BJ (cell line): ENCODE results near the gene MSL2. TPM values are rescaled to one million over a fixed set of nuclear protein-coding genes. Genes with fewer than 3 reads are reported as not detected.
"Not testable (repeated sequence)": the region's sequence is repeated elsewhere in the genome, so short reads cannot be mapped to it uniquely, and the experiment has no call there.

ENCODE experiments used
- CTCF ChIA-PET: fragments of 350-600 bp; formaldehyde crosslinking; extraction: SDS; loops from one replicate; lab custom pipeline; 2021; ENCODE audit warnings: antibody characterized with exemption, inconsistent platforms; lab: Yijun Ruan, JAX
- POLR2A ChIA-PET: fragments of 300-600 bp; sonication (Branson Sonifier 250); formaldehyde crosslinking; extraction: SDS; loops from one replicate; lab custom pipeline; 2021; ENCODE audit warnings: antibody characterized with exemption; lab: Charles Lee
- DNase-seq: peaks from one replicate; pipeline ENCODE4 v3.0.0-alpha.2; 2011; ENCODE audit warnings: low read depth
- H3K27me3 ChIP-seq: 2 replicates; pipeline ENCODE4 v1.6.0; 2011; ENCODE audit warnings: low read length; ENCODE audit not compliant: control insufficient read depth, insufficient read depth
- H3K36me3 ChIP-seq: 2 replicates; pipeline ENCODE4 v1.5.1; 2011; ENCODE audit warnings: low read length; ENCODE audit not compliant: control insufficient read depth, insufficient read depth
- H3K4me3 ChIP-seq: 2 replicates; pipeline ENCODE4 v1.5.1; 2011; ENCODE audit warnings: low read depth, mild to moderate bottlenecking, control low read depth, low read length
- CTCF ChIP-seq: IDR thresholded peaks from 2 replicates; pipeline ENCODE4 v1.5.1; 2011; ENCODE audit warnings: low read depth, mild to moderate bottlenecking, control low read depth, inconsistent platforms, low read length, moderate library complexity; ENCODE audit not compliant: insufficient read depth
- polyA plus RNA-seq: library from polyadenylated mRNA; depleted of rRNA; stranded (reverse); fragments of >200 nt; gene quantifications from 2 replicates; pipeline ENCODE4 v1.2.3, GENCODE V29; 2011

Gene MSL2
- polyA plus RNA-seq, 1 experiment = 2.7 TPM

GRCh38 chr3:136195258-136196063 lies 674 bp downstream of the MSL2 start:
- no peak for TF ChIP-seq CTCF
- H3K36me3 ChIP-seq = no peaks in the 10 kb centered on the region; the same call in 1 of the 2 replicates
- DNase-seq = no peak
- no peaks in the 10 kb centered on the region for H3K27me3 ChIP-seq
- ChIA-PET POLR2A (interaction anchor here (0.6 to 1.0 kb wide), 2 partner anchors 12 to 558 kb away, joined by 3 to 22 read pairs; no protein-coding TSS in a partner anchor), CTCF (interaction anchor here (1.0 to 3.4 kb wide), 4 partner anchors 24 to 557 kb away, joined by 3 to 11 read pairs (median 3); partner anchors contain the start of gene STAG1)
- peak overlapping the region; percentile 84 for H3K4me3 ChIP-seq

- ChIA-PET POLR2A (no interaction called here), CTCF (interaction anchor here (0.7 to 3.4 kb wide), 4 partner anchors 24 to 558 kb away, joined by 3 to 11 read pairs (median 3); partner anchors contain the start of gene STAG1)
- no peaks in the 10 kb centered on the region; the same call in 1 of the 2 replicates for H3K36me3 ChIP-seq
- no peak for TF ChIP-seq CTCF
- no peak for DNase-seq
- peak overlapping the region; percentile 84 for H3K4me3 ChIP-seq
- no peaks in the 10 kb centered on the region for H3K27me3 ChIP-seq
Measured at GRCh38 chr3:136194409-136195257, 1.5 kb downstream of the MSL2 start.

DNA sequence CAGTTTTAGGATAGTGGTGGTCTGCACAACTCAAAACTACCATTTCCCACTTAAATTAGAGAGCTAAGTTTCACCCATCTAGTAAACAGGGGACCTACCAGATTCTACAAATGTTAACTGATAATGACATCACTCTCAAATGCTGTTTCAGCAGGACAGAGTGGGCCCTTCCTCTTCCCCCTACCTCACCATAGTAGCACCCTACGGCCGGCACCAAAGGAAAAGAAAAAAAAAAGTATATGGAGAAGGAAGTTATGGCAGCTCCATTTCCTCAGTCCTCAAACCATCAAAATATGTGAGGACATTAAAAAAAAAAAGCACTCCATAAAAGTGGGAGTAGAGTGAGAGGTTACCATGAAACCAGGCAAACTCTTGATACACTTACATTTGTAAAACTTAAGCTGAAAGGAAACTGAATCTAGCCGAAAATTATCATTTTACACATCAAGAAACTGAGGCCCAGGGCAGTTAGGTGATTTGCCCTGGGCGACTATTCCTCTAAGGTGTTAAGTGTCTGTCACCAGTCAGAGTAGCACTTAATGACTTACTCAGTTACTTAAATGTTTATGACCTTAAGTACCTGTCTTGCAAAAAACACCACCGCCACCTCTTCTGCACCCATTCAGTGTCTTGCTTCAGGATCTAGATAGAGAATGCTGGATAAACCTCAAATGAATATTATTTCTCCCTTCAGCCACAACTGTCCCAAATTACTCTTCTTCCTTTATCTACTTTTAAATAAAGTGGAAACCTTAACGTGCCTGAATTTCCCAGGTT lies 2.7 kb downstream of the MSL2 start:
- TF ChIP-seq CTCF = no peak
- H3K36me3 ChIP-seq = no peaks in the 10 kb centered on the region; the same call in 1 of the 2 replicates
- CTCF ChIA-PET = interaction anchor here (0.6 to 3.4 kb wide), 2 partner anchors 559 to 807 kb away, joined by 4 to 11 read pairs; partner anchors contain the start of gene STAG1
- H3K27me3 ChIP-seq = no peaks in the 10 kb centered on the region
- no peak for DNase-seq
- H3K4me3 ChIP-seq = peak overlapping the region; percentile 84
- POLR2A ChIA-PET = interaction anchor here (0.6 kb wide), 1 partner anchor 701 kb away, joined by 3 read pairs; no protein-coding TSS in a partner anchor

DNA sequence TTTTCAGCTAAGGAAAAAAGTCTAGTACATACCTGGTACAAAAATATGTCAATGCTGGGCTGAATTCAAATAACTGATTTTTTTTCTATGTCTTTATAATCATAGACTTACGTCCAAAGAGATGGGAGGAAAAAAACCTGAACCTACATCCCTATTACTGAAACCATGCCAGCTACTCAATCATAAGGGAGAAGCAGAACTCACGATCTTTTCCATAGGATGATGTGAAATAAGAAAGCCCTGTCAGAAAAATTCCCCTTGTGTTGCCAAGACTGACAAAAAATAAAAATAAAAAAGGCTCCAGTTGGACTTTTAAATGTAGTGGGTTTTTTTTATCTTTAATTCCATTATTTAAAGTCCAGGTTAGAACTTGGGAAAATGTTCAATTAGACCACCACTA lies 3.3 kb downstream of the MSL2 start:
- Histone ChIP-seq H3K27me3 (no peaks in the 10 kb centered on the region), H3K36me3 (no peaks in the 10 kb centered on the region; the same call in 1 of the 2 replicates), H3K4me3 (peak overlapping the region; percentile 84)
- ChIA-PET CTCF (interaction anchor here (0.7 to 3.4 kb wide), 2 partner anchors 50 to 560 kb away, joined by 3 to 11 read pairs; partner anchors contain the start of gene STAG1), POLR2A (no interaction called here)
- TF ChIP-seq CTCF = no peak
- DNase-seq = no peak

DNA sequence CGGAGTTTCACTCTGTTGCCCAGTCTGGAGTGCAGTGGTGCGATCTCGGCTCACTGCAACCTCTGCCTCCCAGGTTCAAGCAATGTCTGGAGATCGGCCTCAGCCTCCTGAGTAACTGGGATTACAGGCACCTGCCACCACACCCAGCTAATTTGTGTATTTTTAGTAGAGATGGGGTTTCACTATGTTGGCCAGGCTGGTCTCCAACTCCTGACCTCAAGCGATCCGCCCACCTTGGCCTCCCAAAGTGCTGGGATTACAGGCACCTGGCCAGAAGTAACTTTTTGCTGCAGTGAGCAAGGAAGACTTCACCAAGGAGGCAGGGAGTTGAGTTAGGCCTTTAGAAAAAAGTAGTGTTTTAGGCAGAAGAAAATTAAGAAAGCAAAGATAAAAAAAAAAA lies 3.9 kb downstream of the MSL2 start:
- POLR2A ChIA-PET, DNase-seq: not testable (repeated sequence)
- CTCF ChIA-PET = interaction anchor here (0.7 to 3.4 kb wide), 2 partner anchors 49 to 560 kb away, joined by 3 to 11 read pairs; partner anchors contain the start of gene STAG1

More for the DNA sequence above, 3.9 kb downstream of the MSL2 start:
- not testable (repeated sequence) for H3K36me3 ChIP-seq, H3K27me3 ChIP-seq
- peak overlapping the region; percentile 84 for H3K4me3 ChIP-seq
